Hippocampal formation (tissue), 2 donors: ENCODE results near the gene ARHGAP26.
"Not testable (repeated sequence)": the region's sequence is repeated elsewhere in the genome, so short reads cannot be mapped to it uniquely, and the experiment has no call there.

Experiments
- DNase-seq, 2 donors: peaks; one replicate each; lab custom pipeline; 2025; lab: John Stamatoyannopoulos, UW

Gene ARHGAP26

GRCh38 chr5:142958944-142959682 is 188.9 kb downstream of the ARHGAP26 start:
- no peak for DNase-seq

GRCh38 chr5:142959683-142960657 is 189.8 kb downstream of the ARHGAP26 start:
- DNase-seq, result no peak

- DNase-seq, result no peak
Measured at GRCh38 chr5:142961440-142962173, 191.4 kb downstream of the ARHGAP26 start.

- no peak for DNase-seq
Measured at GRCh38 chr5:142962174-142962533, 192.0 kb downstream of the ARHGAP26 start.

- not testable (repeated sequence) for DNase-seq
Measured at GRCh38 chr5:142965258-142966120, 195.3 kb downstream of the ARHGAP26 start.

GRCh38 chr5:142966121-142966420 is 195.9 kb downstream of the ARHGAP26 start:
- DNase-seq, result no peak

GRCh38 chr5:142969186-142969585 is 199.0 kb downstream of the ARHGAP26 start:
- no peak for DNase-seq

- DNase-seq, result no peak
Measured at GRCh38 chr5:142969624-142970439, 199.7 kb downstream of the ARHGAP26 start.

- DNase-seq, result no peak
Measured at GRCh38 chr5:142970440-142971030, 200.4 kb downstream of the ARHGAP26 start.

- no peak for DNase-seq
Measured at GRCh38 chr5:142971303-142972013, 201.3 kb downstream of the ARHGAP26 start.

- DNase-seq, result no peak
Measured at GRCh38 chr5:142972064-142972570, 201.9 kb downstream of the ARHGAP26 start.

- DNase-seq, result no peak
Measured at GRCh38 chr5:142973932-142974331, 203.8 kb downstream of the ARHGAP26 start.

GRCh38 chr5:142974409-142974808 is 204.2 kb downstream of the ARHGAP26 start:
- DNase-seq, result no peak

- DNase-seq, result no peak
Measured at GRCh38 chr5:142976861-142977260, 206.7 kb downstream of the ARHGAP26 start.

GRCh38 chr5:142977363-142978051 is 207.3 kb downstream of the ARHGAP26 start:
- no peak for DNase-seq

GRCh38 chr5:142978252-142978651 is 208.1 kb downstream of the ARHGAP26 start:
- no peak for DNase-seq

GRCh38 chr5:142978726-142979125 is 208.5 kb downstream of the ARHGAP26 start:
- no peak for DNase-seq

- no peak for DNase-seq
Measured at GRCh38 chr5:142979636-142980035, 209.5 kb downstream of the ARHGAP26 start.

GRCh38 chr5:142981475-142981874 is 211.3 kb downstream of the ARHGAP26 start:
- no peak for DNase-seq
